Subcutaneous abdominal adipose tissue (tissue), 5 donors: Measurements from ENCODE around the gene ARHGEF10L.

Source experiments
- H3K27ac ChIP-seq: one replicate; pipeline ENCODE4 v1.7.0; 2013; ENCODE audit warnings: low read depth, mild to moderate bottlenecking, inconsistent platforms, low read length, moderate library complexity
- H3K27me3 ChIP-seq, 5 donors: one replicate each; pipeline ENCODE4 v1.7.0; 2013; ENCODE audit warnings: low read length in 5 of 5, inconsistent platforms in 1 of 5; ENCODE audit not compliant: control insufficient read depth in 5 of 5, insufficient read depth in 4 of 5
- H3K36me3 ChIP-seq, 5 donors: one replicate each; pipeline ENCODE4 v1.7.0; 2013; ENCODE audit warnings: low read length in 5 of 5; ENCODE audit not compliant: control insufficient read depth in 5 of 5, insufficient read depth in 5 of 5
- H3K4me1 ChIP-seq, 5 donors: one replicate each; pipeline ENCODE4 v1.7.0; 2013; ENCODE audit warnings: low read length in 5 of 5, mild to moderate bottlenecking in 3 of 5, moderate library complexity in 1 of 5; ENCODE audit not compliant: control insufficient read depth in 5 of 5, insufficient read depth in 5 of 5
- H3K4me3 ChIP-seq, 5 donors: one replicate each; pipeline ENCODE4 v1.7.0; 2013; ENCODE audit warnings: low read length in 5 of 5, low read depth in 1 of 5
- H3K9ac ChIP-seq, 5 donors: one replicate each; pipeline ENCODE4 v1.7.0; 2013; ENCODE audit warnings: low read length in 5 of 5, mild to moderate bottlenecking in 4 of 5, moderate library complexity in 3 of 5
- H3K9me3 ChIP-seq, 5 donors: one replicate each; pipeline ENCODE4 v1.7.0; 2013; ENCODE audit warnings: low read length in 5 of 5; ENCODE audit not compliant: control insufficient read depth in 5 of 5
- donor health status: healthy.
- donor health status: healthy.
- donor health status: healthy.
- donor health status: healthy.
- donor health status: healthy.

ARHGEF10L gene

DNA sequence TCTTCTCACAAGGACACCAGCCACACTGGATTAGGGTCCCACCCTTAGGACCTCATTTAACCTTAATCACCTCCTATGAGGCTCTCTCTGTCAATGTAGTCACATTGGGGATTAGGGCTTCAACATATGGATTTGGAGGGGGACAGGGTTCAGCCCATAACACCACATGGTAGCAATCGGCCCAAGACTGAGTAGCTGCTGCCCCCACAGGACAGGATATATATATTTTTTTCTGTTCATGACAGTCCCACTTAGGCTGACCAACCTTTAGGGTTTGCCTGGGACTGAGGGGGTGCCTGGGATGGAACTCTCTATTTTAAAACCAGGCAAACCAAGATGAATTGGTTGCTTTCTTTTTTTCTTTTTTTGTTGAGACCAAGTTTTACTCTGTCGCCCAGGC lies 207.4 kb downstream of the ARHGEF10L start:
- peaks cover 0 to 13% (median 5%) of the 10 kb centered on the region in 5 donors for H3K4me1 ChIP-seq

More for the DNA sequence above, 207.4 kb downstream of the ARHGEF10L start:
- H3K9me3 ChIP-seq: no peaks in the 10 kb centered on the region
- peaks cover 0 to 7% (median under 1%) of the 10 kb centered on the region in 5 donors for H3K27me3 ChIP-seq
- H3K36me3 ChIP-seq: no peaks in the 10 kb centered on the region
- H3K4me3 ChIP-seq: no peak overlapping the region
- no peak overlapping the region for H3K9ac ChIP-seq
- no peak overlapping the region for H3K27ac ChIP-seq
